ENCODE results near the gene DHRS9.

DHRS9 gene

DNA sequence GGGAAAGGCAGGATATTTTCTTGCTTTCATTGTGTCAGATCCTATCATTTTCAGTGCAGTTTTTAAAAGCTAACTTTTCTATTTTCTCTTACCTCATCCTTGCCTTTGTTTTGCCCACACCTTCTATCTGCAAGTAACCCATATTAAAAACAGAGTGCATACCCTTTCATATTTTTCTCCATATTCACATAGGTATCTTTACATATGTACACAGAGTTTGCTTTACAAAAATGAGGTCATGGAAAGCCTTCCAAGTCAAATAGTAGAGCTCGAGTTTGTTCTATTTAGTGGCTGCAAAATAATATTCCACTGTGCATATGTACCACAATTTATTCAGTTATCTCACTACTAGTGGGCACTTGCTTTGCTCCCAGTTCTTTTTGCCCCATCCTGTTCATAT is 3.9 kb upstream of the DHRS9 start:
- in situ Hi-C loops (cut with HindIII; ENCODE audit: low sequenced_read_pairs) = no loop called here

DNA sequence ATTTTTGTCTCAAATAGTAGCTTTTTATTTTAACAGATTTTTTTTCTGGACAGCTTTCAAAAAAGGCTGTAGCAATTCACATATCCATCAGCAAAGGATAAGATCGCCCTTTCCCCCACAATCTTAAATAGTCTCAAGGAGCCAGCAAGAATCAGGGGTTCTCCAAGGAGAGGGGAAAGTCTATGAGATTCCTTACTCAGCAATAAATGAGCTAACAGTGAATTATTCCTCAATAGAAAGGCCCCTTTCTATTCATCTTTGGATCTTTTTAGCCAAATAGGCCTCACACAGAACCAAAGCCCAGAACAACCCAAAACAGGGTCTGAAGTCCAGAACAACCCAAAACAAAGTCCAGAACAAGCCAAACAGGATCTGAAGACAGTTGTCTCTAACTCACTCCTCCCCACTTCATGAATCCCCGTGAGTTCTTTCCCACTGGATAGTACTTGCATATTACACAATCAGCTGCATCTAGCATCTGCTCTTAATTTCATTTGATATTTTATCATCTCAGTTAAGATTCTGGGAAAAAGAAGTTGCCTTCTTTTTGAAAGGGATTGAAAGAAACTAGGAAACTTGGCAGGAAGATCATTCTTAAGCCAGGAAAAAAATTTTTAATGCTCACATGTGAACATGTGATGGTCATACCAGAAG is 3.4 kb upstream of the DHRS9 start:
- in situ Hi-C loops (cut with HindIII; ENCODE audit: low sequenced_read_pairs) = no loop called here

DNA sequence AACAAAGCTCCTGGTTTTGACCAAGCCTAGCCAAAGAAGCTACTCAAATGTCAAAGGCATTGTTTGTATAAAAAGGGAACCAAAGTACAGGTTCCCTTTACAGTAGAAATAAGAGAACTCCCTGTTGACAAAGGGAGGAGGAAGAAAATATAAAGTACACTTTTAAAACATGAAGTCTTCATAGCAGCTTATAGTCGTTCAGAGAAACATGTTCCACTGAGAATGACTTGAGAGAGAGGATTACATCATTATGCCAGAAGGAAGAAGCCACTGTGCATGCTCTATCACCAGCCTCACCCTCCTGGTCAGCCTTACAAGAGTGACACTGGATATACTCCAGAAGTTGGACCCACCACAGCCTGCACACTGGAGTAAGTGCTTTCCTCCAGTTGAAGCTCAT is 2.5 kb upstream of the DHRS9 start:
- in situ Hi-C loops (cut with HindIII; ENCODE audit: low sequenced_read_pairs) = no loop called here

DNA sequence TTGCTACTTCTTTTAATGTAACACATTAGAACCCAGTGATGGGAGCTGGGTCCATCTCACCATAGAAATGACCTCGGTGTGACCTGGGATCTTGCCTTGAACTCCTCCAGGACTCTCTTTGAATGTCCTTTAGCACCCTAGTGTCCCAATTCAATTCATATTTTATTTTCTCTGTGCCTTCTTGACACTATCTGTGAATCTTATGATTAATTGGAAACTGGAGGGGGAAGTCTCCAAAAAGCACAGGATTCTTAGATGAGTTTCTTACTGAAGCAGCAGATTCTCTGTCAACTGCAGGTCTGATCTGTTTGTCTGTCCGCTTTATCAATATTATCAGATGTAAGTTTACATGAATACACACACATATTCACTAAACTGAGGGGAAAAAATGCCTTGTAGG is 470 bp downstream of the DHRS9 start:
- in situ Hi-C loops (cut with HindIII; ENCODE audit: low sequenced_read_pairs) = no loop called here

DNA sequence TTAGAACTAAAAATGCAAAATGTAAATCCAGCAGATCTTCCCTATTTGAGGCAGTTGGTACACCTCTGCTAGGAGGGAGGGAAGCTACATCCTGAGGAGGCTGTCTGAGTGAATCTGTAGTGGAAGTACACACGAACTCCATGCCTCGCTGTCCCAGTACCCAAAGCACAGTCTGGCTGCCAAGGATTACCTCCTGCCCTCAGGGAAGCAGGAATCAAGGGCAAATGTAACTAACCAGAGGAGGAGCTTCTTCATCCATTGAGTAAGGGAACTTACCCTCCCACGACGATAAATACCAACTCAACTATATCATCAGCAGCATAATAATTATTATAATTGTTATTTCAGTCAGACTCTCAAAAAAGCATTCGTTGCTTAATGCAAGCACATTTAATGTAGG is 2.1 kb downstream of the DHRS9 start:
- in situ Hi-C loops (cut with HindIII; ENCODE audit: low sequenced_read_pairs) = no loop called here

DNA sequence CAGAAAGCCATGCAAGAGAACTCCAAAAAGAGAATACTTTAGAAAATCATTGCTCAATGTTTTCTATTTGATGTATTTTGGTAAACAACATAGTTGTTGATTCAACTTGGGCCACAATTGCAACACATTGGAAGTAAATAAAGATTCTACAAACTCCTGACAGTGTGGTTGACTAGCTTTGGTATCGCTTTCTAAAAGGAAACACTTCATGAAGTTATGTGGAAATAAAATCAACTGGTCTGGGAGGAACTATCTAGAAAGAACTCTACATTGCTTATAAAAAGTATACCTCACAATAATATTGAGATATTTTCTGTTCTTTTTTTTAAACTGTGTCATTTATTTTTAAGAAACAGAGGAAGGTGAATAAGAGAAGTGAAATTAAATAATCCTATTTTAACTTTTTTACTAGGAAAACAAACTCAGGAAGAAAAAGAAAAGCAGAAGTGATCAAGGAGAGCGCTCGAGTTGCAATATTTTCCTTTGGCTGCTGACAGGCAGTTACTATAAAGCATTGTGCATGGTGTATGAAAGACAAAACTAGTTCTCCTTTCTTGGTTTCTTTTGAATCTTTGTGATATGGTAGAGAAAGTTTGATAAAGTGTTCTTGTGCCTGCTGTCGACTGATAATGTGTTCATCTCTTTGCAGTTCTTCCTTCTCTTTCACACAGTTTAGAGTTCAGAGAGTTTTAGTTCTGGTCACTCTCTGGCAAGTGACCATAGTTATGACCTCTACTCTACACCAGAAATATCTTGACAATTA is 3.0 kb downstream of the DHRS9 start:
- in situ Hi-C loops (cut with HindIII; ENCODE audit: low sequenced_read_pairs) = no loop called here

DNA sequence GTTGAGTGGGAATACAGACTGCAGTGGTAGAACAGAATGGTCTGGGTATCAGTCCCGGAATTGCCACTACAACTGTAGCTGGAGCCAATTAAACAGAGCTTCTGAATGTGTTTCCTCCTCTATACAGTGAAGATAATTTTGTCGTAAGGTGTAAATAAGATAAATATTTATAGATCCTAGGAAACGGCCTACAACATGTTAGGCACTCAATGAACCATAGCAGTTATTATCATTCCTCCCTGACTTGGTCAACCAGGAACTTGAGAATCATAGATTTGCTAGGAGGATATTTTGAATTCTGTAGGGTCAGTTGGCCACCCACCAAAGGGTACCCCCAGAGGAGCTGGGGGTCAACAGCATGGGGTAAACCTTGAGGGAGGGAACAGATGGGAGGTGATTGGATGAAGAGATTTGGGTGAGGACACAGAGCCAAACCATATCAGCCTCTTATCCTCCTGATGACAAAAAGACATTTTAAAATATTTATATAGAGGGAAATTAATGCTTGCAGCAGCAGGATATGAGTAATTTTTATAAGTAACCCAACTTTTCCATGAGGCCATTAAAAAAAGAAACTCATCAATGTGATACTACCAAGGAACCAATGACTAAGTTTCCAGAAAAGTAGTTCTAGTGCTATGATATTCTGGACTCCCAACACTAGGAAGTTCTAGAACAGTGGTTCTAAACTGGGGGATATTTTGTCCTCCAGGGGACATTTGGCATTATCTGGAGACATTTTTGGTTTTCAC is 4.0 kb downstream of the DHRS9 start:
- in situ Hi-C loops (cut with HindIII; ENCODE audit: low sequenced_read_pairs) = no loop called here

DNA sequence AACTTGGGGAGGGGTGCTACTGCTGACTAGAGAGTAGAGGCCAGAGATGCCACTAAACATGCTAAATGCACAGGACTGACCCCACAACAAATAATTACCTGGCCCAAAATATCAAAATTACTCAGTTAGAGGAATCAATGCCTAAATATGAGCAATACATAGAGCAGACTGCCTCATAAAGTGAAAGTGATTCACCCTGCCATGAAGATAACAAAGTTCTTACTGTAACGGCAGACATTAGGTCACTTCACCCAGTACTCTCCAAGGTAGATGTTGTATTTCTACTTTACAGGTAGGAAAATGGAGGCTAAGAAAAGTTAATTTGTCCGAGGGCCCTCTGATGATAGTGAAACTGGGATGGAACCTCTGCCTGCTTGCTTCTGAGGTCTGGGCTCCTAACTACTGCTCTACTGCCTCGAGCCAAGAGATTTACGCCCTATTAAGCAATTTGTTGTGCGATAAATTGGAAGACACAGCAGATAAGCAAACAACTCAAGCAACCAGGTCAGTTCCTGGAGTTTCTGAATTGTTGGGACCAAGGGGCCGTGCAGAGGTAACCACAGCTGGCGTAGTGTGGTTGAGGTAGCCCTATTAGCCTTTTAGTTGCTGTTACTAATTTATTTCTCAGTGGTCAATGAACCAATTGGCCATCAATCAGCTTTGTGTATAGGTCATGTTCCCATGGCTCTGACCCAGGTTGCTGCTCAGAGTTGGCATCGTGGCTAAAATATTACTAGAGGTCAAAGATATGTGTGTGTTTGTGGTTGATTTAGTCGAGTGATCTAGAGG is 4.8 kb downstream of the DHRS9 start:
- in situ Hi-C loops (cut with HindIII; ENCODE audit: low sequenced_read_pairs) = no loop called here

DNA sequence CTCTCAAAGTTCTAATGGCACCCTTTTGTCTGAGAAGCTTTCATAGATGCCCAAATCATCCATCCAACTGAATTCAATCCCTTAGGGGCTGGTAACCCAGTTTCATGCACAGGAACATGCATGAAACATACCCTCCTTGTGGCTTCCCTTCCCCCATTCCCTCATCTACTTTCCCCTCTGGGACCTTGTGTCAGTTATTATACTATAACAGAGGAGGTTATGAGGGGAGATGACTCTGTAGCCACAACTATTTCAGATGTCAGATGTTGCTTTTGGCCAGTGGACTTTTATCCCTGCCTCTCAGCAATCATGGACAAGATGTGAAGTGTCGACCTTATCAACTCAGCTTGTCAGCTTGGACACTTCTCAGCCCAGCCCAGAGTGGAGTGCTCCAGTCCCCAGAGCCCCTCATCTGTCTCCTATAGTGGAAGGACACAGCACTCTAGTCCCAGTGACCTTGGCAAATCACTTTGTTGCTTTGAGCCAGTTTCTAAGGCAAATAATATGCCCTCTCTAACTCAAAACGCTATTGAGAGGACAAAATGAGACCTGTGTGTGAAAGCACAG is 8.4 kb downstream of the DHRS9 start:
- in situ Hi-C loops (cut with HindIII; ENCODE audit: low sequenced_read_pairs) = loop anchor here (25.0 kb wide), 1 partner anchor 115 kb away; no protein-coding TSS in a partner anchor

DNA sequence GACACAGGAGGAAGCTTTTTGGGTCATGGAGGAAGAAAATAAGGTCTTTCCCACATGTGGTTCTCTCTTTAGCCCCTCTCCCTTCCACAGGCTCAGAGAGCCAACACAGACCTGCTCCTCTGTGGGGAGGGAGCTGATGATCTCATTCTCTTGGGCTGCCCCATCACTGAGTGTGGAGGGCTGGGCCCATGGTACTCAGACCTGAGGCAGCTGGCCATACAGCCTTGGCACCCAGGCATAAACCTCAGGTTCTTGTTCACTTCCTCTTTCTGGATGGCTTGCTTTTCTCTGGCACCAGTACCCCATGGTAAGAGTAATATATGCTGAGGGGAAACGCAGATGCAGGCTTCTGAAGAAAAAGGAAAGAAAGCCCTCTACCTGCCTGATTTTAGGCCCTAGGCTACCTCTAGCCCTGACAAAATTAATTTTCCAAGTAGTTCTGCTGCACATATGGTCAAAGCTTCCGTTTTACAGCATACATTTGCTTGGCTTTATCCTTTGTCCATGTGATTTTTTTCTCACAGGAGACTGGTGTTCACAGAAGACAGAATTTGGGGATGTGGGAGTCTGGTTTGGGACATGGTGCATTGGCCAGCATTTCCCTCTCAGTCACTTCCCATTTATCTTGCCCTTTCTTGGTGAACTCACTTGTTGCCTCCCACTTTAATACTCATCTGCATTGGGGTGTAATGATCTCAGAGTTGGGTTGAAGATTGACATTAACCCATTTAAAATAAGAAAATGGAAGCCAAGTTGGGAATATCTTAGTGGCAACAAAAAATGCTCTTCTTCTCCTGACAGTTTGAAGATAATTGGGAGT is 11.1 kb downstream of the DHRS9 start:
- in situ Hi-C loops (cut with HindIII; ENCODE audit: low sequenced_read_pairs) = loop anchor here (25.0 kb wide), 1 partner anchor 118 kb away; no protein-coding TSS in a partner anchor

DNA sequence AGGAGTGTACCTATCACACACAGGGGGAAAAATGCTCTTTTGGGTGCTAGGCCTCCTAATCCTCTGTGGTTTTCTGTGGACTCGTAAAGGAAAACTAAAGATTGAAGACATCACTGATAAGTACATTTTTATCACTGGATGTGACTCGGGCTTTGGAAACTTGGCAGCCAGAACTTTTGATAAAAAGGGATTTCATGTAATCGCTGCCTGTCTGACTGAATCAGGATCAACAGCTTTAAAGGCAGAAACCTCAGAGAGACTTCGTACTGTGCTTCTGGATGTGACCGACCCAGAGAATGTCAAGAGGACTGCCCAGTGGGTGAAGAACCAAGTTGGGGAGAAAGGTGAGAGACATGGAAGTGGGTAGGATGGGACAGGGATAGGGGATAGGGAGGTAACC is 12.2 kb downstream of the DHRS9 start:
- in situ Hi-C loops (cut with HindIII; ENCODE audit: low sequenced_read_pairs) = loop anchor here (25.0 kb wide), 1 partner anchor 119 kb away; no protein-coding TSS in a partner anchor

DNA sequence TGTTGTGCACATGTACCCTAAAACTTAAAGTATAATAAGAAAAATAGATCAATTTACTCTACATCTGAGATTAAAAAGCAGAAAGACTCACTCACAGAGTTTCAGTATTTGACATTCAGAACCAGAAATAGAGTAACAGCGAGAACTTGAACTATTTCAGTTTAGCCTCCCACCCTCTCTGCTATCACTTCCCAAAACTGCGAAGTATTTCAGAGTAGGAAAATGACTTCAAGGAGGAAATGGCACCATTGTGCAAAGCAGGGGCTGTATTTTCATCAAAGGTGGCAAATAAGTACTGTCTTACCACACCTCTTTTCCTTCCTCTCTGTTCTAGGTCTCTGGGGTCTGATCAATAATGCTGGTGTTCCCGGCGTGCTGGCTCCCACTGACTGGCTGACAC is 13.6 kb downstream of the DHRS9 start:
- in situ Hi-C loops (cut with HindIII; ENCODE audit: low sequenced_read_pairs) = loop anchor here (25.0 kb wide), 1 partner anchor 121 kb away; no protein-coding TSS in a partner anchor

DNA sequence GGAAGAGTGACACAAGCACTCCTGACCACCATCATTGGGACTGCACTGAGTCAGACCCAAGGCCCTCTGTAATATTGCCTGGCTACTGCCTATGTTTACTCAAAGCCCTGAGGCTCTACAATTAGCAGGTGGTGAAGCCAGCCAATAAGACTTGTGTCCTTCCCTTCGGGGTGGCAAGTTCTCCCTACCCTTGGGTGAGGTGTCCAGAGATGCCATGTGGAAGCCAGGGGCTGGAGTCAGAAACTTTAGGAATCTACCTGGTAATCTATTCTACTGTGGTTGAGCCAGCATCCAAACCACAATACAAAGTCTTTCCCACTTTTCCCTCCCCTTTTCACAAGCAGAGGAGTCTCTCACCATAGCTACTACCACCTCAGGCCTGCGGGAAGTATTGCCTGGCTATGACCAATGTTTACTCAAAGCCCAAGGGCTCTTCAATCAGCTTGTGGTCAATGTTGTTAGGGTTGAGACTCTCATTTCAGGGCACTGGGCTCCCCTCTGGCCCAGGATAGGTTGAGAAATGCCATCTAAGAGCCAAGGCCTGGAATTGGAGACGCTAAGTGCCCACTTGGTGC is 17.6 kb downstream of the DHRS9 start:
- in situ Hi-C loops (cut with HindIII; ENCODE audit: low sequenced_read_pairs) = loop anchor here (25.0 kb wide), 1 partner anchor 125 kb away; no protein-coding TSS in a partner anchor

DNA sequence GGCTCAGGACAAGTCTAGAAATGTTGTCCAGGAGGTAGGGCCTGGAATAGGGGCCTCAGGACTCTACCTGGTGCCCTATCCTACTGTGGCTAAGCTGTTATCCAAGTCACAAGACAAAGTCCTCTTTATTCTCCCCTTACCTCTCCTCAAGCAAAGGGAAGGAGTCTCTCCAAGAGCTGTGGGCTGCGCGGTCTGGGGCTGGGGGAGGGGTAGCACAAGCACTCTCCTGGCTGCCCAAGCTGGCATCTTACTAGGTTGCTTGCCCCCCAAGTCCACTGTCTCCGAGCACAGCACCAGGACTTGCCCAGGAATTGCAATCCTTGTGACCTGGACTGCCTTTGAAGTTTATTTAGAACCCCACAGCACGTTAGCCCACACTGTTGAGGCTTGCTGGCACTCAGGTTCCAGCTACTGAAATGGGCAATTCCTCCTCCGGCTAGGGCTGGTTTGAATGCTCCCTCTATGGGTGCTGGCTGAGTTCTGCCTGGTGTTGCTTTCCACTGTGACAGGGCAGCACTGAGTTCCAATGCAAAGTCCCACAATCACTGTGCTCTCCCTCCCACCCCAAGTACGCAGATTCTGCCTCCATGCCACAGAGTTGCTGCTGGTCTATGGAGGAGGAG is 18.5 kb downstream of the DHRS9 start:
- in situ Hi-C loops (cut with HindIII; ENCODE audit: low sequenced_read_pairs) = loop anchor here (25.0 kb wide), 1 partner anchor 126 kb away; no protein-coding TSS in a partner anchor

DNA sequence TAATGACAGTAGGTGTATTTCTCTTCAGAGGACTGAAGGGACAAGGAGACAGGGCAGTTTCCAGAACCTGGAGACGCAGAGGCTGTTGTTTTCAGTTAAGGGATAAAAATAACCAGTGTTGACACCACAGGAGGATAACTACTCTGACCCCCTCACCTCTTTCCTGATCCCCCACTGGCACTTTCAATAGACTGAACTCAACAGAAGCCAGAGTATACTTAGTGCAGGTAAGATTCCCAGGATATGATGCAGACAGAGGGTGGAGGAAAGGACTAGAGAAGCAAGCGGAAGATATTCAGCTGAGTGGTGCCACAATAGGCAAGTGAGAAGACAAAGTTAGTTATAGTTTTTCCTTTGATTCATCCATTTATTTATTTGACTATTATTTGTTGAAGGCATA is 19.8 kb downstream of the DHRS9 start:
- in situ Hi-C loops (cut with HindIII; ENCODE audit: low sequenced_read_pairs) = loop anchor here (25.0 kb wide), 1 partner anchor 127 kb away; no protein-coding TSS in a partner anchor

DNA sequence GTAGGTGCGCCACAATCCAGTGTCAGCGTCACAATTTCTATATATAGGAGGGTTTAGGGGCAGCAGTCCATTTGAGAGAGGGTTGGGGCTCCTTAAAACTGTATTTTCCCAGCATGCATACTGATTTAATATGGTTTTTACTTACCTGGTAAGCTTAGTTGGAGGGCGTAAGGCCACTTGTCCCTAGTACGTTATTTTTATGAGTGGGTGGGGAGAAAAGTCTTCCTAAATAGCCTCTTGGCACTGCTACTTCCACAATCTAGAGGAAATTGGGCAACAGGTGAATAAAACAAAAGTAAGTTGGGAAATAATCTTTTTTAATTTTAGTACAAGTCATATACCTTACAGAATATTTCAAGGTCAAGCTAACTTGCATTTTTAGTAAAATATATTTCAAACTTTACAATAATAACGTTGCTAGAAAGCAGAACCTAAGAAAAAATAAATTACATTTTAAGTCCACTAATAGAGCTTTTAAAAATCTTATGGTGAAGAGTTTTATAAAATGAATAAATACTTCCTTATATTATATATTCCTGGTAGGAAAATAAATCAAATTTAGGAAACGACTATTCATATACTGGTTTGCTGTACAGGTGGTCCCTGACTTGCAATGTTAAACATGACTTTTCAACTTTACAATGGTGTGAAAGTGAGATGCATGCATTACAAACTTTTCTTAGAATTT is 20.9 kb downstream of the DHRS9 start:
- in situ Hi-C loops (cut with HindIII; ENCODE audit: low sequenced_read_pairs) = loop anchor here (25.0 kb wide), 1 partner anchor 128 kb away; no protein-coding TSS in a partner anchor

DNA sequence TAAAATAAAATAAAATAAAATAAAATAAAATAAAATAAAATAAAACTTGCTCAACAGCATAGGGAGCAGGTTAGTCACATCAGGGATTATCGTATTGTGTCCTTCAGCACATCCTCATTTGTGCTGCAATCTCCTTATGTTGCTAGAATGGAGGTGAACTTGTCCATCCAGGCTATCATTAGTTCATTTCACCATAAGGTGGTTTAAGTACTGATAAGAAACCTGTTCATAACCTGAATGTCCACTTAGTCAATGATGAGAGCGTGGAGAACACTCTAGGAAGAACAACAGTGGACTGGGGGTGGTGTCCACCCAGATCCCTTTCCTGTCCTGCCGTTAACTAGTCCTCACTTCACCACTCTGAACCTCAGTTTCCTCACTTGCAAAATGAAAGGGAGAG is 21.9 kb downstream of the DHRS9 start:
- in situ Hi-C loops (cut with HindIII; ENCODE audit: low sequenced_read_pairs) = loop anchor here (25.0 kb wide), 1 partner anchor 129 kb away; no protein-coding TSS in a partner anchor
